ENCODE measurements around the gene UMODL1.

The UMODL1 gene

GRCh38 chr21:42142627-42143026 lies 71.5 kb downstream of the UMODL1 start:
- TF ChIP-seq CTCF (conservative IDR thresholded peaks at IDR 0.05) = no peak

DNA sequence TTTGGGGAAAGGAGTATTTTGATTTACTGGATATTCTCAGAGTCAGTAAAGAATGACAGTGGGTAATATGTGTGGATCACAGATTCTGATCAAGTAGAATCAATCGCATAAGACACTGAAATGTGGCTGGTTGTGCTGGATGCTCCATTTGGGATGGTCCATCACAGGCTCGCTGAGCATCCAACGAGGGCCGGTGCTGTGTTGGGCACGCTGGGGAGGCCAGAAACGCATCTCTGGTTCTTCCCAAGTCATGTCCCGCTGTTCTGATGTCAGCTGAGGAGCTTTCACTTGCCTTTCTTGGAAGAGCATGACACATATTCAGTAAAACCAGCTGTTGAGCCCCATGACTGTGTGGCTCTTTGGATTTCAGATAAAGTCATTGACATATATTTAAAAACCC lies 72.0 kb downstream of the UMODL1 start:
- TF ChIP-seq CTCF (conservative IDR thresholded peaks at IDR 0.05) = no peak
- H3K27ac ChIP-seq = no peak overlapping the region

More at GRCh38 chr21:42142627-42143026, 71.5 kb downstream of the UMODL1 start:
- H3K27ac ChIP-seq = no peak overlapping the region

DNA sequence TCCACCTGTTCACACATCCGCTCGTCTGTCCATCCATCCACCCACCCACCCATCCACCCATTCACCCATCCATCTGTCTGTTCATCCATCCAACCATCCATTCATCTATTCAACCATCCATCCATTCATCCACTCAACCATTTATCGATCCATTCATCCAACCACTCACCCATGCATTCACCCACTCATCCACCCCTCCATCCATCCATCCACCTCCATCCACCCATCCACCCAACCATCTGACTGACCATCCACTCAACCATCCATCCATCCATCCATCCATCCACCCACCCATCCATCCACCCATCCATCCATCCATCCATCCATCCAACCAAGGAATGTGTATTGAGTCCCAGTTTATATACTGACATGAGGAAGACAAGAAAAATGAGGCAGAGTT lies 73.1 kb downstream of the UMODL1 start:
- no peak overlapping the region for H3K27ac ChIP-seq
- TF ChIP-seq CTCF (conservative IDR thresholded peaks at IDR 0.05) = no peak

GRCh38 chr21:42144679-42145568 lies 73.8 kb downstream of the UMODL1 start:
- H3K27ac ChIP-seq = no peak overlapping the region
- 0 out of 2 replicates have a peak, but pooled peaks have one; percentile 5 for TF ChIP-seq CTCF (conservative IDR thresholded peaks at IDR 0.05)

- TF ChIP-seq CTCF (conservative IDR thresholded peaks at IDR 0.05) = peak; percentile 99
- peak overlapping the region; percentile 50 for H3K27ac ChIP-seq
Observed at GRCh38 chr21:42145569-42146272, 74.6 kb downstream of the UMODL1 start.

GRCh38 chr21:42146273-42146805 lies 75.2 kb downstream of the UMODL1 start:
- TF ChIP-seq CTCF (conservative IDR thresholded peaks at IDR 0.05) = no peak
- H3K27ac ChIP-seq = peak overlapping the region; percentile 50; the same call in 1 of the 2 replicates

DNA sequence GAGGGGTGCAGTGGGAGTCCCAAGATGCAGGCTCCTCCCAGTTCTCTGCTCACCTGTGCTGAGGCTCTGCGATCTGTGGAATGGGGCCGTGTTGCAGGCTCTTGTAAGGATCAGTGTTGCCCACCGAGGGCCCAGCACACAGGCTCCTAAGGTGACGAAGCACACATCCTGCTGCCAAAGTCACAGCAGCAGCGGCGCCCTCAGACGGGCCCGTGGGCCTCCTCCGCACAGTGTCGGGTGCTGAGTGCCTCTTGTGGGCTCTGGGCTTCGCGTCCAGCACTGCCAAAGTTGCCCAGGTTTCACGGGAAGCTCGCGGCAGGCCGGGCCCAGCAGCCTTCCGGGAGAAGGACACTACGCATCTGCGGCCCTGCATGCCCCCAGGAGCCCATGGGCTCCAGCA lies 75.7 kb downstream of the UMODL1 start:
- TF ChIP-seq CTCF (conservative IDR thresholded peaks at IDR 0.05) = no peak

More for the DNA sequence above, 75.7 kb downstream of the UMODL1 start:
- no peak overlapping the region for H3K27ac ChIP-seq
